Upper lobe of left lung (tissue), 6 donors: Measurements from ENCODE around the gene ARID4B. TPM values are rescaled to one million over a fixed set of nuclear protein-coding genes. Genes with fewer than 3 reads are reported as not detected.
"Not testable (repeated sequence)": the region's sequence is repeated elsewhere in the genome, so short reads cannot be mapped to it uniquely, and the experiment has no call there.

Source experiments
- ATAC-seq, 2 donors: fragments of 200-7000 bp; cut with Tn5 transposase; one replicate each; pipeline ENCODE4 v1.9.1; 2022; ENCODE audit warnings: mild to moderate bottlenecking in 2 of 2, moderate library complexity in 2 of 2; ENCODE audit not compliant: low FRiP score in 2 of 2
- DNase-seq, 2 donors: peaks; one replicate each; pipeline ENCODE4 v3.0.0-alpha.2; 2019 to 2020
- H3K27ac ChIP-seq, 4 donors: fragments of 200-600 bp; sonication (generic); one replicate each; pipeline ENCODE4 v1.5.1; 2016 to 2019
- H3K27me3 ChIP-seq, 4 donors: fragments of 200-600 bp; sonication (generic); one replicate each; pipeline ENCODE4 v1.5.1; 2017 to 2019
- H3K36me3 ChIP-seq, 4 donors: fragments of 200-600 bp; sonication (generic); one replicate each; pipeline ENCODE4 v1.5.1; 2016 to 2019
- H3K4me1 ChIP-seq, 4 donors: fragments of 200-600 bp; sonication (generic); one replicate each; pipeline ENCODE4 v1.5.1; 2018 to 2019
- H3K4me3 ChIP-seq, 4 donors: fragments of 200-600 bp; sonication (generic); one replicate each; pipeline ENCODE4 v1.5.1; 2017 to 2019; ENCODE audit warnings: mild to moderate bottlenecking in 2 of 4, moderate library complexity in 1 of 4
- H3K9me3 ChIP-seq, 4 donors: fragments of 200-600 bp; sonication (generic); one replicate each; pipeline ENCODE4 v1.5.1; 2018 to 2019
- EP300 ChIP-seq, 4 donors: sonication (generic); formaldehyde crosslinking; IDR thresholded peaks; one replicate each; pipeline ENCODE4 v1.5.1; 2017; ENCODE audit warnings: antibody characterized with exemption in 4 of 4, control low read depth in 2 of 4
- POLR2A ChIP-seq, 4 donors: fragments of 450-650 bp; IDR thresholded peaks; one replicate each; pipeline ENCODE4 v1.5.1; 2016 to 2017; ENCODE audit warnings: antibody characterized with exemption in 4 of 4, mild to moderate bottlenecking in 2 of 4
- POLR2AphosphoS5 ChIP-seq, 2 donors: sonication (generic); formaldehyde crosslinking; IDR thresholded peaks; one replicate each; pipeline ENCODE4 v1.5.1; 2017; ENCODE audit warnings: antibody characterized with exemption in 2 of 2
- WGBS, 2 donors: methylation state at CpG; one replicate each; pipeline ENCODE4 v1.1.5; 2017 to 2018; 5-methylcytosine and 5-hydroxymethylcytosine counted together
- total RNA-seq, 6 donors: library from RNA; depleted of rRNA in 4 of 6; stranded (reverse); fragments of >200 nt in 4 of 6; gene quantifications; one replicate each; pipeline versions ENCODE4 v1.1.0 to v1.2.1, GENCODE V29; 2016 to 2021
- TF ChIP-seq, protein P1 (sequence below), 6 experiments: fragments of 450-650 bp in 4 of 6; fragments of 200-600 bp in 2 of 6; sonication (generic) in 2 of 6; IDR thresholded peaks; one replicate each; pipeline ENCODE4 v1.5.1; 2016 to 2019; ENCODE audit warnings: antibody characterized with exemption in 6 of 6
- donor health status: DM: no; HTN: no; CAD: no; lungs with moderate emphysema.
- donor health status: DM: no; HTN: yes; CAD: no; lungs with severe emphysema.

Gene ARID4B
- total RNA-seq, 6 donors from 2014 or later, result 31.1 to 90.1 (median 51.3) TPM

DNA sequence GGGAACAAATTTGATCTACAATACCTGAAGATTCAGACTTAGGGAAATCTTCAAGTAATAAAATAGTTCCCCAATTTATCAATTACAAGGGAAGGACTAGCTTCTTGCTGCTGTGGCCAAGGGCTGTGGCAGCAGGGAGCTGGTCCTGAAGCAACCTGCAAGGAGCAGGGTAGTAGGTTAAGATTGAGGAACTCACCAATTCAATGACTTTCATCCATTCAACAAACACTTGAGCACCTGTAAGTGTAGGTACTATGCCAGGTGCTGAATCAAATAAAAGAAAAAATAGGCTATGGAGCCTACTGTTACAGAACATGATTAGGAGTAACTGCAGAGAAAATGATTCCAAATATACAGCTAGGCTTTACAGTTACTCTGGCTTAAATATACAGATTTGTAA lies 102.7 kb downstream of the ARID4B start:
- H3K4me3 ChIP-seq, result no peak overlapping the region
- H3K27me3 ChIP-seq, result no peaks in the 10 kb centered on the region
- H3K27ac ChIP-seq, result no peak overlapping the region
- no peaks in the 10 kb centered on the region for H3K9me3 ChIP-seq
- H3K36me3 ChIP-seq, result peaks cover 3 to 86% (median 34%) of the 10 kb centered on the region in 4 donors
- TF ChIP-seq POLR2A (IDR thresholded peaks at IDR 0.05), result no peak
- TF ChIP-seq, protein P1, sequence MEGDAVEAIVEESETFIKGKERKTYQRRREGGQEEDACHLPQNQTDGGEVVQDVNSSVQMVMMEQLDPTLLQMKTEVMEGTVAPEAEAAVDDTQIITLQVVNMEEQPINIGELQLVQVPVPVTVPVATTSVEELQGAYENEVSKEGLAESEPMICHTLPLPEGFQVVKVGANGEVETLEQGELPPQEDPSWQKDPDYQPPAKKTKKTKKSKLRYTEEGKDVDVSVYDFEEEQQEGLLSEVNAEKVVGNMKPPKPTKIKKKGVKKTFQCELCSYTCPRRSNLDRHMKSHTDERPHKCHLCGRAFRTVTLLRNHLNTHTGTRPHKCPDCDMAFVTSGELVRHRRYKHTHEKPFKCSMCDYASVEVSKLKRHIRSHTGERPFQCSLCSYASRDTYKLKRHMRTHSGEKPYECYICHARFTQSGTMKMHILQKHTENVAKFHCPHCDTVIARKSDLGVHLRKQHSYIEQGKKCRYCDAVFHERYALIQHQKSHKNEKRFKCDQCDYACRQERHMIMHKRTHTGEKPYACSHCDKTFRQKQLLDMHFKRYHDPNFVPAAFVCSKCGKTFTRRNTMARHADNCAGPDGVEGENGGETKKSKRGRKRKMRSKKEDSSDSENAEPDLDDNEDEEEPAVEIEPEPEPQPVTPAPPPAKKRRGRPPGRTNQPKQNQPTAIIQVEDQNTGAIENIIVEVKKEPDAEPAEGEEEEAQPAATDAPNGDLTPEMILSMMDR (IDR thresholded peaks at IDR 0.05), result no peak
- no peak for TF ChIP-seq EP300 (IDR thresholded peaks at IDR 0.05)
- TF ChIP-seq POLR2AphosphoS5 (IDR thresholded peaks at IDR 0.05), result no peak
- no peaks in the 10 kb centered on the region for H3K4me1 ChIP-seq
- DNase-seq (no peak), ATAC-seq (no peak)

DNA sequence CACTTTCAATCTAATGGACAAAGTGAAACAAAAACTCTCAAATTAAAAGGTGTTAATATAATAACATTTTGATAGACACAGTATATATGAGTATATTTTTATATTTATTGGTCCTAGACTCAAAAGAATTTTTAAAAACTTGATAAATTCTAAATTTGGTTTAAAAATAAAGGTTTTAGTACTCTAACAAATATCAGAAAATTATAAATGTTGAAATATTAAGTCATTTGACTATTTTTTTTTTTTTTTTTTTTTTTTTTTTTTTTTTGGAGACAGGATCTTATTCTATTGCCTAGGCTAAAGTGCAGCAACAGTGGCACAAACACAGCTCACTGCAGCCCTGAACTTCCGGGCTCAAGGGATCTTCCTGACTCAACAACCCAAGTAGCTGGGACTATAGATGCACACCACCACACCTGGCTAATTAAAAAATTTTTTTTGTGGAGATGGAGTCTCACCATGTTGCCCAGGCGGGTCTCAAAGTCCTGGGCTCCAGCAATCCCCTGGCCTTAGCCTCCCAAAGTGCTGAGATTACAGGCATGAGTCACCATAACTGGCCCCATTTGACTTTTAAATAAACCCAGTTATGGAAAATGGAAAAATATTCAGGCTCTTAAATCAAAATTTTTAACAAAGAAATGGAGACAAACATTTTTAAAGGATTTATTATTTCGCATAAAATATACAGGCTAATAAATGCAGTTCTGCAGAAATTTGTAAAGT lies 106.2 kb downstream of the ARID4B start:
- ATAC-seq (no peak), DNase-seq (no peak)
- TF ChIP-seq EP300 (IDR thresholded peaks at IDR 0.05) (no peak), POLR2AphosphoS5 (IDR thresholded peaks at IDR 0.05) (no peak), POLR2A (IDR thresholded peaks at IDR 0.05) (no peak)
- TF ChIP-seq, protein P1 (IDR thresholded peaks at IDR 0.05), result no peak
- no peak overlapping the region for H3K4me3 ChIP-seq
- peaks cover 7 to 77% (median 28%) of the 10 kb centered on the region in 4 donors for H3K36me3 ChIP-seq
- no peaks in the 10 kb centered on the region for H3K27me3 ChIP-seq
- no peak overlapping the region for H3K27ac ChIP-seq
- WGBS, 2 donors, result 96 to 98% methylated on average over 3 of the region's 3 CpGs
- H3K4me1 ChIP-seq, result no peaks in the 10 kb centered on the region
- no peaks in the 10 kb centered on the region for H3K9me3 ChIP-seq

DNA sequence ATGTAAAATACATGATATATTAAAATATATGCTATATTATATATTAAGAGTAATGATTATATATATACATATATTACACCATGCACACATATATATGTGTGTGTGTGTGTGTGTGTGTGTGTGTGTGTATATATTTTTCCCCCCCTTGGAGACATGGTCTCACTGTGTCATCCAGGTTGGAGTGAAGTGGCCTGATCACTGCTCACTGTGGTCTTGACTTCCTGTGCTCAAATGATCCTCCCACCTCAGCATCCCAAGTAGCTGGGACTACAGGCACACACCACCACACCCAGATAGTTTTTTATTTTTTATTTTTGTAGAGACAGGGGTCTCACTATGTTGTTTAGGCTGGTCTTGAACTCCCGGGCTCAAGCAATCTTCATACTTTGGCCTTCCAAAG lies 112.5 kb downstream of the ARID4B start:
- ATAC-seq, result no peak
- H3K27me3 ChIP-seq, result no peaks in the 10 kb centered on the region
- H3K36me3 ChIP-seq, result peaks cover 0 to 65% (median 12%) of the 10 kb centered on the region in 4 donors
- H3K27ac ChIP-seq, result no peak overlapping the region
- DNase-seq, result no peak
- WGBS, 2 donors, result 94 to 100% methylated on average over 1 of the region's 1 CpG
- no peaks in the 10 kb centered on the region for H3K4me1 ChIP-seq
- no peak overlapping the region for H3K4me3 ChIP-seq
- H3K9me3 ChIP-seq, result no peaks in the 10 kb centered on the region
- TF ChIP-seq, protein P1 (IDR thresholded peaks at IDR 0.05), result no peak
- TF ChIP-seq EP300 (IDR thresholded peaks at IDR 0.05), result no peak

DNA sequence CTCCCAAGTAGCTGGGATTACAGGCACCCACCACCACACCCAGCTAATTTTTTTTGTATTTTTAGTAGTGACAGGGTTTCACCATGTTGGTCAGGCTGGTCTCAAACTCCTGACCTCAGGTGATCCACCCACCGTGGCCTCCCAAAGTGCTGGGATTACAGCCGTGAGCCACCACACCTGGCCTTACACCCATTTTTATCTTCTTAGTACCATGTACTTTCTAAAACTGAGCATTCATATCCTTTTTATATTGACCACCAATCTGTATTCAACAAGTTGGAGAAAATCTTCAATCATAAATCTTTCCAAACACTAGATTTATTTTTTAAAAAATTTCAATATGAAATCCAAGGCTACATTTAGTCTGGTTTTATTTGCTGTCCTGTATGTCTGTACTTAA lies 113.0 kb downstream of the ARID4B start:
- not testable (repeated sequence) for H3K4me3 ChIP-seq, DNase-seq, ATAC-seq, H3K27ac ChIP-seq, H3K9me3 ChIP-seq, H3K27me3 ChIP-seq, H3K4me1 ChIP-seq
- WGBS, 2 donors, result 97 to 100% methylated on average over 2 of the region's 2 CpGs
- H3K36me3 ChIP-seq, result peaks cover 0 to 65% (median 15%) of the 10 kb centered on the region in 4 donors

DNA sequence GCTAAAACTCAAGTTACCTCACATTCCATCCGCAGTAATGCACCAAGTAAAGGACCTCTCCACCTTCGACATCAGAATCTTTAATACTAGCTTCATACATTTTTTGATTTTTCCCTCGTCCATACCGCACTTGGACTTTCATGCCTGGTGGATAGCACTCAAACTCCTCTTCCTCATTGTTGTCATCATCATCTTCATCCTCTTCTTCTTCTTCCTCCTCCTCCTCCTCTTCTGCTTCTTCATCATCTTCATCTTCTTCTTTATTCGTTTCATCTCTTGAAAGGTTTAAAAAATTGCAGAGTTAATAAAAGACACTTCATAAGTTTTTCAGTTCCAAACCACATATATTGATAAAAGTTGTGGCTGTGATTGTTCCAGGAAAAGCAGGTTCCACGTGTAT lies 114.2 kb downstream of the ARID4B start:
- WGBS, 2 donors, result 89 to 93% methylated on average over 6 of the region's 6 CpGs
- H3K9me3 ChIP-seq, result no peaks in the 10 kb centered on the region
- no peak overlapping the region for H3K27ac ChIP-seq
- H3K27me3 ChIP-seq, result no peaks in the 10 kb centered on the region
- ATAC-seq, result no peak
- no peaks in the 10 kb centered on the region for H3K4me1 ChIP-seq
- TF ChIP-seq, protein P1 (IDR thresholded peaks at IDR 0.05), result no peak
- TF ChIP-seq POLR2AphosphoS5 (IDR thresholded peaks at IDR 0.05) (no peak), POLR2A (IDR thresholded peaks at IDR 0.05) (no peak), EP300 (IDR thresholded peaks at IDR 0.05) (no peak)
- H3K4me3 ChIP-seq, result no peak overlapping the region
- H3K36me3 ChIP-seq, result peaks cover 0 to 65% (median 13%) of the 10 kb centered on the region in 4 donors
- no peak for DNase-seq
